RPMI7951 (cell line): ENCODE data around the gene DCC. TPM values are rescaled to one million over a fixed set of nuclear protein-coding genes. Genes with fewer than 3 reads are reported as not detected.

Experiments
- DNase-seq: peaks from one replicate; pipeline ENCODE4 v3.0.0-alpha.2; 2012; ENCODE audit warnings: low read depth
- total RNA-seq: library from RNA; depleted of rRNA; stranded (reverse); fragments of >200 nt; shearing (Covaris generic); gene quantifications from 2 replicates; pipeline ENCODE4 v1.2.3, GENCODE V29; 2014

The DCC gene
- total RNA-seq, 1 experiment from 2014 or later = not detected

DNA sequence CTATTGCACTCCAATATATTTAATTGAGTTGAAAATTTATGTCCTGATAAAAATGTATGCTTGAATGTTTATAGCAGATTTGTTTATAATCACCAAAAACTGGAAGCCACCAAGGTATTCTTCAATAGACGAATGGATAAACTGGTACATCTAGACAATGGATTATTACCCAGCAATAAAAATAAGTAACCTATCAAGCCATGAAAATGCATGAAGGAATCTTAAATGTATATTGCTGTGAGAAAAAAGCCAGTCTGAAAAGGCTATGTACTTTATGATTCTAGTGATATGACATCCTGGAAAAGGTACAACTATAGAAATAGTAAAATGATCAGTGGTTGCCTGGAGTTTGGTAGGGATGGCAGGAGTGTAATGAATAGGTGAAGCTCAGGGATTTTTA, 580.7 kb downstream of the DCC start:
- no peak for DNase-seq

DNA sequence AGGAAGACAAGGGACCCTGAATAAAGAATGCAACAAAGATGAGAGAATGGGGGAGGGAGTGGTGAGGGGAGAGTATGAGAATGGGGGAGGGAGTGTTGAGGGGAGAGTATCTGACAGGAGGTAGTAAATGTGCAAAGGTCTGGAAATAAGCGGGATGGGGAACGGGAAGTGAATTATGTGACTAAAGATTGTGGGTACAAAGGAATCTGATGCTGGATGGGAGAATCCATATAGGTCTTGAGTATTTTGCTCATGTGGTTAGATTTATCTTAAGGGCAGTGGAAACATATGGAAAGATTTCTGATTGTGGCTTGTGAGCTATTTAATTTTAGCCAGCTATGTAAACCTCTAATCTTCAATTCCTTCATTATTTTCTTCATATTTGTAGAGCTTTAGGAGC, 593.4 kb downstream of the DCC start:
- DNase-seq = no peak

DNA sequence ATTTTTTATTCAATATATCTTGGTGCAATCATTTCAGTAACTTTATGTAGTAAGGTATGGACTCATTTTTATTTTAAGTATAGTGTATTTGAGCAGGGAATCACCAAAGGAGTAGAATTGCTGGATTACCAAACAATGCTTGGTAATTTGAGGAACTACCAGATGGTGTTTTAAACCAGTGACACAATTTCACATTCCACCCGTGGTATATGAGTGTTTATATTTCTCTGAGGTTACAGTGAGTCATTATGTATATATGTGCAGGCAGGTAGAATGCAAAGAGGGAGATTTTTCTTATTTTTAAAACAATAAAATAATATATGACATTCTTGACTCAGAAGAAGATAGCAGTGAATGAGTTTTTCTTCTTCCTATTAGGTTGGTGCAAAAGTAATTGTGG, 596.9 kb downstream of the DCC start:
- DNase-seq = no peak

DNA sequence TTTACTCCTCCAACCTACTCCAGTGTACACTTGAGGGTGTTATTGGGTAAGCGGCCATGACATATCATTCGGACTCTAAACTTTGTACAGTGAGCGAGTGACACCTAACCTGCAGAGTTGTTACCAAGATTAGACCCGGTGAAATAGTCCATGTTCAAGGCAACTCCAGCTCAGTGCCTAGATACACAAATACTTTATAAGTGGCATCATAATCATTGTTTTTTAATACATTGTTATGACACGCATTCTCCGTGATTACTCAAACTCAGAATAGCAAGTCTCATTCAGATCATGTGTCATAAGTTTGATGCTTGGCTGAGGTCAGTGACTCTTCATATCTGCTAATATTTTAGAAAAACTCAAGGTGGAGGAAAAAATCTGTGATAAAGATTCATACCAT, 597.8 kb downstream of the DCC start:
- no peak for DNase-seq

DNA sequence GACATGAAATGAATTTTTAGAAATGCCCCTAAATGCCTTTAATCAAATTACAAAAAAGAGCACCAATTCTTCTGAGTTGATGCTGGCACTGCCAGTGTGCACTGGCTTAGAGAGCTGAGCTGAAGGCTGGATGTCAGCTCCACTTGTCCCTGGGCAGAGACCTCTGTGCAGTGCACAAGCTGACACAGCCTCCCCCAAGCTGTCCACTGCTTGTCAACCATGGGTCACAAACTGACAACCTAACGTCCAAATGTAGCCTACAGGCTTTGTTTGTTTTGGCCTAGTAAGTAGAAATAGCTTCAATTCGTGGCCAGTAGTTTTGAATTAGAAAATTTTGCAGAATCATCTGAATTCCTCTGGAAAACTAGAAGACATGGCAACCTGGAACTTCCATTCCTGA, 605.6 kb downstream of the DCC start:
- DNase-seq = no peak

DNA sequence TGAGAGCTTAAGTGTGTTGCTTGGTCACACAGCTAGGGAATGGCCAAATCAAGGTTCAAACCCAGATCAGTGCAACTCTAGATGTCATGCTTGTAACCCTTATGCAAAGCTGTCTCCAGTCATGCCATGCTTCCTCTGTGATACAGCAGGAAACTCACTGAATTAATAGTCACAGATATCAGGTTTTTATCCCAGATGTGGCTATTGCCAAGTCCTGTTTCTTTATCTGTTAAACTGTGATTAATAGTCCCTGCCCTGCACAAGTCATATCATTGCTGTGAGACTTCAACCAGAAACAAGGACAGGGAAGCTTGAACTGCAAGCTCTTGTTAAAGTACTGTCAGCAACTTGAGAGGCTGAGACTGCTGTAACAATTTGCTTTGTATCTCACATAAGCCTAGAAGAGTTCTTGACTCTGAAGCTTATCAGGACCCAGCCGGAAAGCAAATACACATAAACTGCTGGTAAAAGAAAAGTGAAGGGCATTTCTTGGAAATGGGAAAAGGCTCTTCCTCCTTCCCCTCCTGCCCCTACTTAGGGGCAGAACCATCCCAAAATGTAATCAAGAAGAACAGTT, 609.0 kb downstream of the DCC start:
- DNase-seq = no peak

DNA sequence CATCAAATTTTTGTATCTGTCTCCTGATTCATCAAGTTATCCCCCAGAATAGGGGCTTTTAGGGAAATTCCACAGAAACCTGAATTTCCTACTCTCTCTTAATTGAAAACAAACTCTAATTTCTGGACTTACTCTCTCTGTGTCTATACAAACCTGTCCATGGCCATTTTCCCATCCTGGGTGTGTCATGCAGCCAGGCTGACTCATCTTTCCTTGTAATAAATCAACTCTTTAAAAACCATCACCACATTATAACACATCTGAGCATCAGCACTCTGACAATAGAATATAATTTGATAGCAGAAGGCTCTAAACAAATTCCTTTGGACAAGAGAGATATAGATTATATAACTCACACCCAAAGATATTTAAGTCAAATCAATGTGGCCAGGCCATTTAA, 610.2 kb downstream of the DCC start:
- DNase-seq = no peak

DNA sequence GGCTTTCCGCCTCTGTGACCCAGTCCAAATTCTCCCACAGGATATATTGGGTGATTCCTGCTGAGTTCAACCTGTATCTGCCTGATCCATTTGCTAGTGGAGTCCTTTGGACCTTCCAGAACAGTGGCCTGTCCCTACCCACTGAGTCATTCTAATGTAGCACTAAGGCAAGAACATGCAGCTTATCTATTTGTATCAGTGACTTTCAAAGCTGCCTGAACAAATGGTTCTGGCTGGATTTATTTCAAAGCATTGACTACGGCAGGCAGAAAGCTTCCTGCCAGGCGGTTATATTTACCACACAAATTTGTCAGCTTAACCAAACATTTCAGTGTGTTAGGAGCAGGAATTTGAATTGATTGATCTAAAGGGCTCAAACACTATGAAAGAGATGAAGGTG, 613.4 kb downstream of the DCC start:
- no peak for DNase-seq

DNA sequence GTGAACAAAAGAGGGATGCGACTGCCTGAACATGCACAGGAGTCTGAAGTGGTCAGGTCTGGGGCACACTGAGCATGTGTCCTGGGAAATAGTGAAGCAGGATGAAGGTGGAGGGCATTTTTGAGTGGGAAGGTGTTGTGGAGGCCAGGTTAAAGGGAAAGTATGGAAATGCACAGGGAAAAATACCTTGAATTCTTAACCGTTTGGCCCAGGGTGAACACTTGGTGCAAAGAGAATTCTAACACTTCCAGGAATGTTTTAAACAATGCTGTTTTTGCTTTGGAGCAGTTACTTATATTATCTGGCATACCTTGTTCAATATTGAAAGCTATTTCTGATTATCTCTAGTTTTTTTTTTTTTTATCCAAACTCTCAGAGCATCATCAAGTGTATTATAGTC, 623.5 kb downstream of the DCC start:
- DNase-seq = no peak

DNA sequence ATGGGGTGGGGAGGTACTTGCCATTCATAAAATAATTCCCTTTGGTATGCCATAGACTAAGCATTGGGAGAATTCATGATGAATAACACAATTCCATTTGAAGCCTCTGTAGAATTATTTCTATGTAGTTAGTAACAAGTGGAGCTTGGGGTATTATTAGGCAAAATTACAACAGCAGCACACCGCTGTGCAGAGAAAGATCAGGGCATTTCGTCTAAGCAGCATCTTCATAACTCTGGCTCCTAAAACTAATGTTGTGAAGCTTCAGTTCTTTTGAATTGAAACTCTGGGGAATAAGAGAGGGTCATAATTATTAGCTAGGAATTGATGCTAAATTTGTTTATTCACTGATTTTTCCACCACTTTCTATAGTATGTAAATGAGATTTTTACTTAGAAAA, 630.7 kb downstream of the DCC start:
- DNase-seq = no peak

DNA sequence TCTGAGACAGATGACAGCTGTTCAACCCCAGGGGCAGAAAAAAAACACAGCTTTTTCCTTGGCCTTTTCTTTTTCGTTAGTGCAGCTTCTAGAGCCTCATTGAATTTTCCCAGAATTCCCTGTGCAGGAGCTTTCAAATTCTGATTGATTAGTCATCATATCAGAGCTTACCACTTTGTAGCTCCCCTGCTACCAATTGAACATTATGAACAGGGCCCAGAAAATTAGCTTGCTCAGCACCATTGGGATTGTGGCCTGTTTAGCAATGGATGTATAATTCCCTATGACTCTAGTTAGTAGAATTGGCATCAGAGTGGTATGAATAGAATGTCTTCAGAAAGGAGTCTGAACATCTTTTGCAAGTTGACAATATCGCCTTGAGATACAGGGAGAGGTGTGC, 631.1 kb downstream of the DCC start:
- no peak for DNase-seq

DNA sequence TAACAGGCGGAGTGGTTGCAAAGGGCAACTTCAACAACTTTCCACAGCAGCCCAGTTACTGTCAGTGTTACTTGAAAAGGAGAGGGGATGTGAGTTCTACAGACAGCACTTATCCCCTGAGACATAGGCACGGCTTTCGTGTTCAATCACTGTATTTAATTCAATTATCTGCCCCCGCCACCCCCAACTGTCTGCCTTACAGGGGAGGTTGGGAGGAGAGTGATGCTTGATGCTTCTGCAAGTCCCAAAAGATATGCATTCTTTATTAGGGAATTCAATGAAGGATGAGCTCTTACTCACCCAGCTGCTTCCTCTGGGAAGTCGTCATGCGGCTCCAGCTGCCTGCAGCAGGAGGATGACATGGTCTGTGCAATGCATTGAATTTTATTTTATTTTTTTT, 639.9 kb downstream of the DCC start:
- DNase-seq = no peak

DNA sequence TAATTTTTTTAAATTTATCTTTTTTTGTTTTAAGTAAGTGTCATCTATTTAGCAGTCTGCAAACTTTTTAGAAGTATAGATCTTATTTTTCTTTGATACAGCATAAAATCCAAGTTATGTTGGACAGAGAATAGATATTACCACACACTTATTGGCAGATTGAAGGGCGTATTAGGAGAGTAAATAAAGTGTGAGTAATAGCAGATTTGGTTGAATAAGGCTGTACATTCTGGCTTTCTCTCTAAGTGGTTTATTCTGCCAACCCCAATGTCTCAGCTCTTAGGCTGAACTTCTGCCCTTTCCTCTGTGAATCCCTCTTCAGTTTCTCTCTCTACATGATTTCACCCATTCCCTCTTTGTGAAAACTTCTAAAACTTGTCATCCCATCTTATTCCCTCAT, 651.2 kb downstream of the DCC start:
- DNase-seq = no peak

DNA sequence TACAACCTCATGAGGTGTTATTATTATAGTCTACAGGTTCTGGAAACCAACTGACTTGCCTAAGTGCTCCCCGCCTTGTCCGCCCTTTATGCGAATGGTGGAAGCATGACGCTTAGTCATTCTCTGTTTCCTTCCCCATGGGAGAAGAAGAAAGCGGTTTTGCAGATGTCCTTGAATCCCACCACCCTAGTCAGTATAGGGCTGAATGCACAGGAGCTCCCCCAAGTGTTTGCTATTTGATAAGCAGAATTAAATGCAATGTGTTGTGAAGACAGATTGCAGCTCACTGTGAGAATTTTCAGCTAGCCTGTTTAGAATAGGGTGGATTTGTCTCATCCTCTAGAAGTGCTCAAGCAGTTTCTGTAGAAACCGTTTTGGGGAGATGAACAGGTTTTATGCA, 652.0 kb downstream of the DCC start:
- no peak for DNase-seq

DNA sequence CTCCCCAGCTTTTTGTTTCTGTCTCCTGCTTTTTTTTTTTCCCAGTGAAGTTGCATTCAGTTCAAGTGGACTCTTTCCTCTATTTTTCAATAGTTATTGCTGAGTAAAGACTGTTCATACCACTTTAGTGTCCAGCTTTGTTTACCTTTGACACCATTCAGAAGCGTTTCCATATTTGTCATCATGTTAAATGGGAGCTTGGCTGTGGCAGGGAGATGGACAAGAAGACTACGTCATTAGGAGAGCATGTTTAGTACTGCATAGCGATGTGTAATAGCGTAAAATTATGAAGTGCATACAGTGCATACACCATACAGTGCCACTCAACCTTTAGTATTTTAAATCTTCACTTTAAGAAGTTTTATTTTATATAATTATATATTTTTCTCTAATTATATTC, 655.9 kb downstream of the DCC start:
- no peak for DNase-seq

DNA sequence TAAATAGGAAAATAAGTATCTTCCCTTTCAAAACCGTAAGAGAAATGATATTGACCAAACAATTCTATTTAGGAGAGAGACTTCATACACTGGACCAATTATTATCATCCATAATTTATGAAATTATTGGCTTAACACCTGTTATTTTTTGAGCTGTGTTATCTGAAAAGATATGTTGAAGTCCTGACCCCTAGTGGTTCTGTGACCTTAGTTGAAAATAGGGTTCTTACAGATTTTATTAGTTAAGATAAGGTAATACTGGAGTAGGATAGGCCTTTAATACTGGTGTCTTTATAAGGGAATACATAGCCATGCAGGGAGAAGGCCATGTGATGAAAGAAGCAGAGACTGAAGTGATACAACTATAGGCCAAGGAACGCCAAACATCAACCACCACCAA, 659.6 kb downstream of the DCC start:
- no peak for DNase-seq

DNA sequence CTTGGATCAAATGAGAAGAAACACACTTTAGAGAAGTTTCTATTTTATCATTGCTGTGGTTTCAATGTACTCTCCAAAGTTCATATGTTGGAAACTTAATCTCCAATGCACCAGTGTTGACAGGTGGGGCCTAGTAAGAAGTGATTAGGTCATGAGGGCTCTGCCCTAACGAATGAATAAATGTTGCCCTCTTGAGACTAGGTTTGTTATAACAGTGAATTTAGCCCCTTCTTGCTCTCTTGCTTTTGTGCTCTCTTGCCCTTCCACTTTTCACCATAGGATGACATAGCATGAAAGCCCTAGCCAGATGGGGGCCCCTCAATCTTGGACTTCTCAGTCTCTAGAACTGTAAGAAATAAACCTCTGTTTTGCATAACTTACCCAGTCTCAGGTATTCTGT, 664.8 kb downstream of the DCC start:
- no peak for DNase-seq

DNA sequence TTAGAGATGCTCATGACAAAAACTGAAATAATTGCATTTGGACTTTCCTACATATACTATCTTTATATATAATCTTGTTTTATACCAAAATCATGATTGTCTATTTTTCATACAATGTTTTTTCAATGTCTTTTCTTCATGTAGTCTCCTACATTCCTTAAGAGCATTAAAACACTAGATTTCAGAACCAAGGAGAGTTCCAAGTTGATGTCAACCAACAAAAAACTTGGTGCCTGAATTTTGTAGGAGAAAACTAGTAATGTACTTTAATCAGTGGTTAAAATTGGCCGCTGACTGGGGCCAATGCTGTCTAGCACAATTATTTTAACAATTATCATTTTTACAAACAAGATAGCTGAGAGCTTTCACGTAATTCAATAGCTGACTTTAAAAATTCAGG, 678.8 kb downstream of the DCC start:
- DNase-seq = no peak

DNA sequence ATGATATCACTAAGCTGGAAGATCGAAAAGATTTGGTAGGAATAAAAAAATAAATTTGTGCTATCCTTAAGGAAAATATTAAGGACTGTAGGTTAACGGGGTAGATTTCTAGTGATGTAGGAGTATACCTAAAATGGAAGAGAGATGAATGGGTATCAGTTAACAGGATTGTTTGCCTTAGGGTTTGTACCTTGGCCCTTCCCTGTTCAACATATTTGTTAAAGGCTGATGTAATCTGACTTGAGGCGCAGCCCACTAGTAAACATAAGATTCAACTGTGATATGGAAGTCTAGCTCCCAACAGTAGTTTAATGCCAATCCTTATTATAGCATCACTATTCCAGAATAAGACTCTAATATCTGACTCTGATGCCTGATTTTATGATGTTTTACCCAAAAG, 685.2 kb downstream of the DCC start:
- no peak for DNase-seq

DNA sequence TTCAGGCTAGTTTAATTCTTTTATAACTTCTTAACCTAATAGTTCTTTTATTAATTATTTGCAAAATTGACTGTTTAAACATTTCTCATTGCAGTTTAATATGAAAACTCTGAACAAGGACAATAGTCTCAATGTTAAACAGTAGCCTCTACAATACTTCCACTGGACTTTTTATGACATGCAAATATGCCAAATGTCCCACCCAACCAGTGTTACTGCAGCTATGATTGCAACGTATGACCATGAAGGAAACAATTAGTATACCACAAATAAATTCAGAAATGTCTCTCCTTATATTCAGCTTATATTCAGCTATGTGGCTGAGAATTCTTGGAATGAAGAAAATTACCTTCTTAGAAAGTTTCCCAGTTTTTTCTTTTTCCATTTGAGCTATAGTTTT, 688.6 kb downstream of the DCC start:
- no peak for DNase-seq

DNA sequence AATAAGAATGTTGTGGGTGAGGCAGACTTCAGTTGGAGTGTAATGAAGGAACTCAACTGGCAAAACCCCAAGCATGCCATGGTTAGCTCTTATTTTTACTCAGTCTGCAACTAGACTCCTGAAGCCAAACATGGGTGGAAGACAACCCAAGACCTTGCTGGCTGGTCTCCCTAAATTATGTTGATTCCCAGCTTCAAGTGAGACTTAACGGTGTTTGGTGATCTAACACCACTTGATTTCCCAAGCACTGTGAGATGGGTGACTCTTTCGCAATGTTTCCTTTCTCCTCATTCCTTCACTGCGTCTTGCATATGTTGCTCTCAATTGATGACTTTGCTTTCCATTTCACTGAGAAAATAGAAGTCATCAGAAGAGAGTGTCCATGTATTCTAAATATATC, 693.1 kb downstream of the DCC start:
- DNase-seq = no peak

DNA sequence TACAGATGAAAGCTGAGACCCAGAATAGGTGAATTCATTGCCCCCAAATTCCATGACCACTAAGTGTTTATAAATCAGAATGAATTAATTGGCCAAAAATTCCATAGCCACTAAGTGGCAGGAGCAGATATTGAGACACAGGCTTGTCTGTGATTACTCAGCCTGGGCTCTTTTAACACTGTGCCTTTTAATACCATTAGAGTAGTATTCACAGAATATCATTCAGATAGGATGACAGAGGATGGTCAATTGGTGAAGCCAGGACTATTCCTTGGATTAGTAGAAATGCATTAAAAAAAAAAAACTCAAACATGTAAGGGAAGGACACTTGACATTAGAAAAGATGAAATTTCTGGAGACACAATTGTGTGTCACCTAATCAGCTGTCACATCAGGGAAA, 698.6 kb downstream of the DCC start:
- DNase-seq = no peak

DNA sequence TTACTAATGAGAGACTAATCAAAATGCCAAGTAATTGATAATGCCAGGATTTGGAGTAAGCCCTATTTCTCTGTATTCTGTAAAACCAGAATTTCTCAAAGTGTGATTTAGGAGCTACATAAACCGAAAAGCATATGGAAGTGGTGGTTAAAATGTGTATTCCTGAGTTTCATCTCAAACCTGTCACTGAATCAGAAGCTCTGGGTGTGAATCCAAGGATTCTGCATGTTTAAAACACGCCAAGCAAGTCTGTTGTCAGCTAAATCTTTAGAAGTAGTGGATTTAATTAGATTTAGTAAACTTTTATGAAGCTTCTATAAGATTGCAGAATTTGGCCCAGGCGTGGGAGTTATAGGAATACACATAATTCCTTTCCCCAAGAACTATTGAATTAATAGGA, 700.3 kb downstream of the DCC start:
- DNase-seq = no peak

DNA sequence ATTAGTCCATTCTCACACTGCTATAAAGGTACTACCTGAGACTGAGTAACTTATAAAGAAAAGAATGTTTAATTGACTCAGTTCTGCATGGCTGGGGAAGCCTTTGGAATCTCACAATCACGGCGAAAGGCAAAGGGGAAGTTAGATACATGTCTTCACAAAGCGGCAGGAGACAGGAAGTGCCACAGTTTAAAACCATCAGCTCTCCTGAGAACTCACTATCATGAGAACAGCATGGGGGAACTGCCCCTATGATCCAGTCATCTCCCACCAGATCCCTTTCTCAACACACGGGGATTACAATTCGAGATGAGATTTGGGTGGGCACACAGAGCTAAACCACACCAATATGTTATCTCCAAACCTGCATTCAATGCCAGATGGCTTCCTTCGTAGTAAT, 716.1 kb downstream of the DCC start:
- DNase-seq = no peak

DNA sequence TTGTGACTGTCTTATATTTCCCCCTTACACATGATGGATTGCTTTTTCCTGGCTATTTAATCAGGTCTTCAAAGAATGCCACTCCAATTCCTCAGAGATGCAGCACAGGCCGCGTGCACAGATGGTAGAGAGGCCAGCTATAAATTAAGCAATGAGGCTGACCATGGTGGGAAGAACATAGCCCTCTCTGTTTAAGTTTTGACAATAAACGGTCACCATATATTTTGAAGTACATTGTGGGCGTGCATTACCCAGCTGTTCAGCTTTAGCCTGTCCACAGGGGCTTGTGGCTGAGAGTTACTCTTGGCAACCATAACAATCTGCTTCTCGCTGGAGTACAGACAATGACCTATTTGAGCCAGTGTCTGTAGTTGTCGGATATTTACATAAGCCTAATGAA, 730.8 kb downstream of the DCC start:
- peak; percentile 43 for DNase-seq
